Activated CD8-positive, alpha-beta memory T cell treated with anti-CD3 and anti-CD28 coated beads, Interleukin-2, amount 10 ng/mL, durations not matched to agents 7 days and 5 days (primary cell): ENCODE measurements around the gene MRTFA. TPM values are rescaled to one million over a fixed set of nuclear protein-coding genes. Genes with fewer than 3 reads are reported as not detected.
"Not testable (repeated sequence)": the region's sequence is repeated elsewhere in the genome, so short reads cannot be mapped to it uniquely, and the experiment has no call there.

ENCODE experiments used
- ATAC-seq: fragments of 150-1000 bp; cut with Tn5 transposase; one replicate; pipeline ENCODE4 v1.10.0; 2021; ENCODE audit warnings: moderate library complexity
- CTCF ChIA-PET: fragments of 350-600 bp; sonication (Branson Sonifier 250); formaldehyde crosslinking; loops from one replicate; lab custom pipeline; 2021; ENCODE audit warnings: antibody characterized with exemption; lab: Charles Lee
- DNase-seq: peaks from one replicate; pipeline ENCODE4 v3.0.0-alpha.2; 2020
- H3K27ac Mint-ChIP-seq: one replicate; pipeline ENCODE4 v1.8.0; 2021; ENCODE audit warnings: mild to moderate bottlenecking, mixed read lengths
- H3K27me3 Mint-ChIP-seq: one replicate; pipeline ENCODE4 v1.8.0; 2021; ENCODE audit warnings: mixed read lengths
- H3K36me3 Mint-ChIP-seq: one replicate; pipeline ENCODE4 v1.8.0; 2021; ENCODE audit warnings: mild to moderate bottlenecking, mixed read lengths
- H3K4me1 Mint-ChIP-seq: one replicate; pipeline ENCODE4 v1.8.0; 2021; ENCODE audit warnings: mixed read lengths
- H3K4me3 Mint-ChIP-seq: one replicate; pipeline ENCODE4 v1.8.0; 2021; ENCODE audit warnings: mild to moderate bottlenecking, moderate library complexity, mixed read lengths
- H3K9me3 Mint-ChIP-seq: one replicate; pipeline ENCODE4 v1.8.0; 2022; ENCODE audit warnings: low read depth, mixed read lengths
- total RNA-seq, 2 experiments: library from RNA; stranded (reverse); gene quantifications; one replicate each; pipeline ENCODE4 v1.2.3, GENCODE V29; 2021

Gene MRTFA
- total RNA-seq, 2 experiments from 2014 or later = 59.4 to 74.0 TPM

- Mint-ChIP-seq H3K4me1 (peaks cover 14% of the 10 kb centered on the region), H3K27me3 (no peaks in the 10 kb centered on the region), H3K36me3 (peaks cover 24% of the 10 kb centered on the region), H3K27ac (no peak overlapping the region), H3K9me3 (peaks cover 9% of the 10 kb centered on the region), H3K4me3 (no peak overlapping the region)
- CTCF ChIA-PET = interaction anchor here (1.1 kb wide), 1 partner anchor 180 kb away, joined by 3 read pairs; no protein-coding TSS in a partner anchor
- no peak for DNase-seq
- ATAC-seq = no peak
Observed at GRCh38 chr22:40616578-40616977, 19.9 kb downstream of the MRTFA start.

- CTCF ChIA-PET = no interaction called here
- no peak for ATAC-seq
Observed at GRCh38 chr22:40613067-40613466, 23.5 kb downstream of the MRTFA start.

GRCh38 chr22:40612291-40612751 is 24.2 kb downstream of the MRTFA start:
- no peak overlapping the region for H3K4me3 Mint-ChIP-seq
- CTCF ChIA-PET = no interaction called here
- peaks cover 7% of the 10 kb centered on the region for H3K36me3 Mint-ChIP-seq
- peaks cover 12% of the 10 kb centered on the region for H3K4me1 Mint-ChIP-seq
- DNase-seq (no peak), ATAC-seq (no peak)
- H3K27ac Mint-ChIP-seq = no peak overlapping the region
- H3K27me3 Mint-ChIP-seq = no peaks in the 10 kb centered on the region
- H3K9me3 Mint-ChIP-seq = peaks cover 4% of the 10 kb centered on the region

More at GRCh38 chr22:40613067-40613466, 23.5 kb downstream of the MRTFA start:
- peaks cover 5% of the 10 kb centered on the region for H3K9me3 Mint-ChIP-seq
- peaks cover 10% of the 10 kb centered on the region for H3K36me3 Mint-ChIP-seq
- H3K27me3 Mint-ChIP-seq = no peaks in the 10 kb centered on the region
- H3K4me1 Mint-ChIP-seq = peaks cover 12% of the 10 kb centered on the region
- H3K27ac Mint-ChIP-seq = no peak overlapping the region
- H3K4me3 Mint-ChIP-seq = no peak overlapping the region
- DNase-seq = no peak

GRCh38 chr22:40611606-40612005 is 24.9 kb downstream of the MRTFA start:
- H3K36me3 Mint-ChIP-seq = peaks cover 5% of the 10 kb centered on the region

GRCh38 chr22:40610329-40610850 is 26.1 kb downstream of the MRTFA start:
- H3K4me1 Mint-ChIP-seq = peaks cover 13% of the 10 kb centered on the region
- H3K27me3 Mint-ChIP-seq = no peaks in the 10 kb centered on the region
- ATAC-seq (no peak), DNase-seq (no peak)
- H3K4me3 Mint-ChIP-seq = no peak overlapping the region
- H3K9me3 Mint-ChIP-seq = no peaks in the 10 kb centered on the region
- CTCF ChIA-PET = no interaction called here
- H3K36me3 Mint-ChIP-seq = no peaks in the 10 kb centered on the region
- H3K27ac Mint-ChIP-seq = no peak overlapping the region

More at GRCh38 chr22:40611606-40612005, 24.9 kb downstream of the MRTFA start:
- no peaks in the 10 kb centered on the region for H3K27me3 Mint-ChIP-seq
- H3K4me1 Mint-ChIP-seq = peaks cover 12% of the 10 kb centered on the region
- H3K4me3 Mint-ChIP-seq = no peak overlapping the region
- no peak for DNase-seq
- CTCF ChIA-PET = no interaction called here
- H3K9me3 Mint-ChIP-seq = peaks cover 3% of the 10 kb centered on the region
- H3K27ac Mint-ChIP-seq = no peak overlapping the region
- no peak for ATAC-seq

GRCh38 chr22:40609216-40609615 is 27.3 kb downstream of the MRTFA start:
- H3K36me3 Mint-ChIP-seq = peaks cover 2% of the 10 kb centered on the region
- peaks cover 20% of the 10 kb centered on the region for H3K4me1 Mint-ChIP-seq
- H3K4me3 Mint-ChIP-seq = no peak overlapping the region
- no peaks in the 10 kb centered on the region for H3K9me3 Mint-ChIP-seq
- no peak overlapping the region for H3K27ac Mint-ChIP-seq
- no peaks in the 10 kb centered on the region for H3K27me3 Mint-ChIP-seq
- no peak for DNase-seq
- ATAC-seq = no peak
- CTCF ChIA-PET = interaction anchor here (0.7 kb wide), 1 partner anchor 173 kb away, joined by 3 read pairs; no protein-coding TSS in a partner anchor

GRCh38 chr22:40607506-40607905 is 29.0 kb downstream of the MRTFA start:
- peaks cover 14% of the 10 kb centered on the region for H3K4me1 Mint-ChIP-seq
- no peaks in the 10 kb centered on the region for H3K27me3 Mint-ChIP-seq
- ATAC-seq = no peak
- H3K36me3 Mint-ChIP-seq = peaks cover 2% of the 10 kb centered on the region
- no peak for DNase-seq
- CTCF ChIA-PET = no interaction called here
- H3K9me3 Mint-ChIP-seq = no peaks in the 10 kb centered on the region
- H3K4me3 Mint-ChIP-seq = no peak overlapping the region
- H3K27ac Mint-ChIP-seq = no peak overlapping the region

GRCh38 chr22:40606306-40606705 is 30.2 kb downstream of the MRTFA start:
- Mint-ChIP-seq H3K4me3 (no peak overlapping the region), H3K4me1 (peaks cover 10% of the 10 kb centered on the region), H3K36me3 (peaks cover 6% of the 10 kb centered on the region), H3K27ac (no peak overlapping the region), H3K27me3 (no peaks in the 10 kb centered on the region), H3K9me3 (no peaks in the 10 kb centered on the region)
- ATAC-seq (no peak), DNase-seq (no peak)
- CTCF ChIA-PET = interaction anchor here (1.2 kb wide), 2 partner anchors 13 to 16 kb away, joined by 3 to 4 read pairs; no protein-coding TSS in a partner anchor

- no peak for ATAC-seq
- Mint-ChIP-seq H3K4me1 (peaks cover 10% of the 10 kb centered on the region), H3K4me3 (no peak overlapping the region), H3K27me3 (no peaks in the 10 kb centered on the region), H3K36me3 (peaks cover 6% of the 10 kb centered on the region), H3K9me3 (no peaks in the 10 kb centered on the region), H3K27ac (no peak overlapping the region)
- no peak for DNase-seq
- CTCF ChIA-PET = interaction anchor here (1.2 kb wide), 2 partner anchors 13 to 15 kb away, joined by 3 to 4 read pairs; no protein-coding TSS in a partner anchor
Observed at GRCh38 chr22:40605761-40606160, 30.8 kb downstream of the MRTFA start.

- no peaks in the 10 kb centered on the region for H3K9me3 Mint-ChIP-seq
- H3K4me1 Mint-ChIP-seq = peaks cover 12% of the 10 kb centered on the region
Observed at GRCh38 chr22:40603088-40603605, 33.4 kb downstream of the MRTFA start.

GRCh38 chr22:40602231-40602630 is 34.3 kb downstream of the MRTFA start:
- peaks cover 12% of the 10 kb centered on the region for H3K4me1 Mint-ChIP-seq
- no peak overlapping the region for H3K4me3 Mint-ChIP-seq
- H3K36me3 Mint-ChIP-seq = peaks cover 6% of the 10 kb centered on the region
- H3K27me3 Mint-ChIP-seq = no peaks in the 10 kb centered on the region
- no peaks in the 10 kb centered on the region for H3K9me3 Mint-ChIP-seq
- ATAC-seq (no peak), DNase-seq (no peak)
- H3K27ac Mint-ChIP-seq = no peak overlapping the region
- CTCF ChIA-PET = no interaction called here

More at GRCh38 chr22:40603088-40603605, 33.4 kb downstream of the MRTFA start:
- CTCF ChIA-PET = no interaction called here
- ATAC-seq = no peak
- no peak for DNase-seq
- Mint-ChIP-seq H3K27ac (no peak overlapping the region), H3K36me3 (peaks cover 6% of the 10 kb centered on the region), H3K4me3 (no peak overlapping the region), H3K27me3 (no peaks in the 10 kb centered on the region)

GRCh38 chr22:40599731-40600130 is 36.8 kb downstream of the MRTFA start:
- Mint-ChIP-seq H3K27me3 (no peaks in the 10 kb centered on the region), H3K27ac (no peak overlapping the region), H3K36me3 (peaks cover 4% of the 10 kb centered on the region), H3K4me1 (peaks cover 12% of the 10 kb centered on the region), H3K9me3 (no peaks in the 10 kb centered on the region), H3K4me3 (no peak overlapping the region)
- ATAC-seq = no peak
- no peak for DNase-seq
- CTCF ChIA-PET = interaction anchor here (0.5 kb wide), 1 partner anchor 228 kb away, joined by 3 read pairs; no protein-coding TSS in a partner anchor

GRCh38 chr22:40598712-40599111 is 37.8 kb downstream of the MRTFA start:
- H3K9me3 Mint-ChIP-seq, CTCF ChIA-PET, H3K27me3 Mint-ChIP-seq, ATAC-seq, H3K36me3 Mint-ChIP-seq, H3K4me3 Mint-ChIP-seq, H3K27ac Mint-ChIP-seq, DNase-seq: not testable (repeated sequence)
- peaks cover 20% of the 10 kb centered on the region for H3K4me1 Mint-ChIP-seq
